NB4 (cell line): Measurements from ENCODE around the gene CAMK1G.

Source experiments
- DNase-seq: peaks from one replicate; pipeline ENCODE4 v3.0.0; 2010; ENCODE audit warnings: low read depth
- H3K4me3 ChIP-seq: one replicate; pipeline ENCODE4 v1.5.1; 2011; ENCODE audit warnings: mild to moderate bottlenecking, low read depth, low read length, moderate library complexity
- CTCF ChIP-seq: IDR thresholded peaks from one replicate; pipeline ENCODE4 v1.5.1; 2012; ENCODE audit warnings: low read depth, low read length
- MYC ChIP-seq: IDR thresholded peaks from 2 replicates; pipeline ENCODE4 v1.6.1; 2011; ENCODE audit warnings: low read depth, low read length
- POLR2A ChIP-seq: IDR thresholded peaks from 2 replicates; pipeline ENCODE4 v1.6.1; 2011; ENCODE audit warnings: mild to moderate bottlenecking; ENCODE audit not compliant: insufficient read length; ENCODE audit errors: extremely low read depth
- TF ChIP-seq, protein P1 (sequence below): IDR thresholded peaks from 2 replicates; pipeline ENCODE4 v1.6.1; 2011; ENCODE audit warnings: low read depth, low read length

CAMK1G gene

DNA sequence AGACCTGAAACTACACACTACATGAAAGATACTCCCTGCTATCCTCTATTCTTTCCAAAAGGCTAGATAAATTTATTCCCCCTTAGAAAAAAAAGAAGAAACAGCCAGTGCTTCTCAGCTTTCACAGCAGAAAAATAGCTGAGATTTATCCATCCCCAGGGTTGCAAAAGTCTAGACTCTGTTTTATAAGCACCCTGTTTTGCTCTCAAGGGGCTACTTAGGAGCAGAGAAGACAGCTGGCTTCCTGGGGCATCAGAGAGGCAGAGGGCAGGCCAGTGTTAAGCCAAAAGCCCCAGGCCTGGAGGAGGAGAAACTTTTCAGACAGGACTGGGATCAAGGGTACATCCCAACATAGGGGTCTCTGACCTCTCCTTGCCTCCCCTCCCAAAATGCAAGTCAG, 64.8 kb downstream of the CAMK1G start:
- H3K4me3 ChIP-seq, result no peak overlapping the region
- TF ChIP-seq MYC (no peak), POLR2A (no peak), CTCF (no peak)
- TF ChIP-seq, protein P1, sequence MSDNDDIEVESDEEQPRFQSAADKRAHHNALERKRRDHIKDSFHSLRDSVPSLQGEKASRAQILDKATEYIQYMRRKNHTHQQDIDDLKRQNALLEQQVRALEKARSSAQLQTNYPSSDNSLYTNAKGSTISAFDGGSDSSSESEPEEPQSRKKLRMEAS, result no peak
- DNase-seq, result no peak

GRCh38 chr1:209648931-209649776, 65.6 kb downstream of the CAMK1G start:
- TF ChIP-seq POLR2A, result no peak
- TF ChIP-seq MYC, result no peak
- no peak for TF ChIP-seq CTCF
- TF ChIP-seq, protein P1, result no peak
- DNase-seq, result peak; percentile 82
- no peak overlapping the region for H3K4me3 ChIP-seq

DNA sequence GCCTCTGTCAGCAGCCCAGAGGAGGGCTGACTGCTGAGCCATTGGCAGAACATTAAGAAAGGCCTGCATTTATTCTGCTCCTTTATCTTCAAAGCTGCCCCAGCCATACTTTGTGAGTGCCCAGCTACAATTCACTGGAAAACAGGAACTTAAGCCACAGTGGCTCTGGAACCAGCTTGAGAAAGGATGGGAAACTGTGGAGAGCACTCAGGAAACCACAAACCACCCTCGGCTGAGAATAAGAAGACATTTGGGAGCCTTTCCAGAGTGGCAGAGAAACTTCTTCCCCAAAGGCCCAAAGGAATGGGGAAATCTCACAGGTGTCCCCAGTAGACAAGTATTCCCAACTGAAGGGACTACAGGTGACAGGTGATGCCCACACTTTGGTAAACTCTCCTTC, 66.9 kb downstream of the CAMK1G start:
- TF ChIP-seq CTCF (no peak), POLR2A (no peak), MYC (no peak)
- TF ChIP-seq, protein P1, result no peak
- DNase-seq, result peak; percentile 79

GRCh38 chr1:209651138-209651587, 67.6 kb downstream of the CAMK1G start:
- TF ChIP-seq, protein P1, result peak; percentile 33; the same call in 1 of the 2 replicates
- TF ChIP-seq MYC, result no peak
- H3K4me3 ChIP-seq, result no peak overlapping the region
- peak; percentile 82 for DNase-seq

More for the DNA sequence above, 66.9 kb downstream of the CAMK1G start:
- no peak overlapping the region for H3K4me3 ChIP-seq

DNA sequence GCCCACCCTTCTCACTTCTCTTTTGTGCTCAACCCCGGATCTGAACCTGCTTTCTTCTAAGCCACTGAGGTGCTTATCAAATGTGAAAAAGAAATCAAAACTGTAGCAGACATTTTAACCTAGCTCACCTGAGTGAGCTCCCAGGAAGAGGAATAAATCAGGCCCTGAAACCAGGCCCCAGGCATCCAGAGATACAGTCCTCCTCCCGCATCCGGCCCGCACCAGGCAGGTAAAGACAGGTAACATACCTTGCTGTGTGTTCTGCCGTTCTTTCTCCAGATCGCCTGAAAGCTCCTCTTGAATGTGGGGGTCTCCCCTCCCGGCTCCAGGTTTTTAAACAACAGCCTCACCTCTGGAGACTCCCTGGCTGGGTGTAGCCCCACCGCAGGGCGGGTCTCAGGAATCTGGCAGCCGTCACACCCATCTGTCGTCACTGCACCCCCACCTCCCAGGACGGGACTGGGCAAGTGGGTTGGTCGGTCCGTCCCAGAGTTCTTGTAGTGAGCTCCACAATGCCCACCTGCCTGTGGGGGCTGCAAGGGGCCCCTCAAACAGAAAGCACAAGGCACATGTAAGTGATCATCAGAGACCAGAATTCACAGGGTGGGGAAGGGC, 68.7 kb downstream of the CAMK1G start, which contains the start of gene LAMB3:
Gene LAMB3 (minus strand): TSS at position 305 of the 615 bp plus-strand sequence. CDS start 1,481 bp downstream, outside the sequence.
- no peak for DNase-seq
- TF ChIP-seq MYC (no peak), POLR2A (no peak), CTCF (no peak)
- TF ChIP-seq, protein P1, result no peak
- no peak within 1 kb of the TSS for H3K4me3 ChIP-seq

GRCh38 chr1:209652873-209653401, 69.4 kb downstream of the CAMK1G start:
- TF ChIP-seq, protein P1, result no peak
- TF ChIP-seq POLR2A, result no peak
- no peak for TF ChIP-seq MYC
- TF ChIP-seq CTCF, result no peak
- H3K4me3 ChIP-seq, result no peak overlapping the region
- DNase-seq, result no peak
